WTC11 (cell line): ENCODE data around the gene DIO3. TPM values are rescaled to one million over a fixed set of nuclear protein-coding genes. Genes with fewer than 3 reads are reported as not detected.
"Not testable (repeated sequence)": the region's sequence is repeated elsewhere in the genome, so short reads cannot be mapped to it uniquely, and the experiment has no call there.

Experiments used
- ATAC-seq: fragments of 200-7000 bp; cut with Tn5 transposase; 2 replicates; pipeline ENCODE4 v1.10.0; 2021; ENCODE audit warnings: mild to moderate bottlenecking, moderate library complexity
- CTCF ChIA-PET: fragments of 300-600 bp; sonication (Branson Sonifier 250); formaldehyde crosslinking; loops from one replicate; lab custom pipeline; 2021; ENCODE audit warnings: antibody characterized with exemption; lab: Charles Lee
- POLR2A ChIA-PET: fragments of 350-600 bp; sonication (Branson Sonifier 250); formaldehyde crosslinking; loops from one replicate; lab custom pipeline; 2021; ENCODE audit warnings: antibody characterized with exemption; lab: Charles Lee
- DNase-seq: peaks from one replicate; pipeline ENCODE4 v3.0.0; 2021; ENCODE audit warnings: low spot score
- H3K27ac Mint-ChIP-seq: 2 replicates; pipeline ENCODE4 v1.8.0; 2021; ENCODE audit warnings: mixed read lengths
- H3K27me3 Mint-ChIP-seq: 2 replicates; pipeline ENCODE4 v1.8.0; 2021; ENCODE audit warnings: low read depth, mild to moderate bottlenecking, moderate library complexity, mixed read lengths
- H3K36me3 Mint-ChIP-seq: 2 replicates; pipeline ENCODE4 v1.8.0; 2021; ENCODE audit warnings: mixed read lengths
- H3K4me1 Mint-ChIP-seq: 2 replicates; pipeline ENCODE4 v1.8.0; 2022; ENCODE audit warnings: mixed read lengths
- H3K4me3 Mint-ChIP-seq: 2 replicates; pipeline ENCODE4 v1.8.0; 2021; ENCODE audit warnings: mild to moderate bottlenecking, moderate library complexity, mixed read lengths
- H3K9me3 Mint-ChIP-seq: 2 replicates; pipeline ENCODE4 v1.8.0; 2021; ENCODE audit warnings: mixed read lengths
- CREB1 ChIP-seq: sonication (generic); formaldehyde crosslinking; IDR thresholded peaks from 2 replicates; pipeline ENCODE4 v1.8.0; 2023; ENCODE audit warnings: mild to moderate bottlenecking, missing genetic modification reagents
- EMX1 ChIP-seq: fragments of 250-450 bp; sonication (Bioruptor Pico); IDR thresholded peaks from 2 replicates; pipeline ENCODE4 v1.8.0; 2021; ENCODE audit warnings: mild to moderate bottlenecking
- ETV6 ChIP-seq: sonication (generic); formaldehyde crosslinking; IDR thresholded peaks from 2 replicates; pipeline ENCODE4 v1.8.1; 2022; ENCODE audit warnings: mild to moderate bottlenecking, missing genetic modification reagents
- FOXP1 ChIP-seq: sonication (generic); formaldehyde crosslinking; IDR thresholded peaks from 2 replicates; pipeline ENCODE4 v1.8.0; 2022; ENCODE audit warnings: missing genetic modification reagents, mild to moderate bottlenecking, moderate library complexity, borderline replicate concordance
- NFE2L1 ChIP-seq: sonication (generic); formaldehyde crosslinking; IDR thresholded peaks from 2 replicates; pipeline ENCODE4 v1.8.1; 2023; ENCODE audit warnings: missing genetic modification reagents
- NFYB ChIP-seq: sonication (generic); formaldehyde crosslinking; conservative IDR thresholded peaks from 2 replicates; pipeline ENCODE4 v1.8.0; 2022; ENCODE audit warnings: low read depth, missing genetic modification reagents
- NR1H2 ChIP-seq: sonication (generic); formaldehyde crosslinking; IDR thresholded peaks from 2 replicates; pipeline ENCODE4 v1.9.0; 2021; ENCODE audit warnings: mild to moderate bottlenecking, moderate library complexity, missing genetic modification reagents
- NR2C2 ChIP-seq: sonication (generic); formaldehyde crosslinking; IDR thresholded peaks from 2 replicates; pipeline ENCODE4 v1.8.0; 2022; ENCODE audit warnings: mild to moderate bottlenecking, missing genetic modification reagents
- OVOL2 ChIP-seq: fragments of 250-450 bp; sonication (Bioruptor Pico); IDR thresholded peaks from 2 replicates; pipeline ENCODE4 v1.9.0; 2021; ENCODE audit warnings: mild to moderate bottlenecking, borderline replicate concordance
- PRRX2 ChIP-seq: fragments of 250-450 bp; sonication (Bioruptor Pico); IDR thresholded peaks from 2 replicates; pipeline ENCODE4 v1.8.0; 2021; ENCODE audit warnings: mild to moderate bottlenecking
- TCF7 ChIP-seq: sonication (generic); formaldehyde crosslinking; IDR thresholded peaks from 2 replicates; pipeline ENCODE4 v1.8.0; 2022; ENCODE audit warnings: mild to moderate bottlenecking, low read depth, missing genetic modification reagents, moderate library complexity
- TP53 ChIP-seq: sonication (generic); formaldehyde crosslinking; IDR thresholded peaks from 2 replicates; pipeline ENCODE4 v1.8.1; 2023; ENCODE audit warnings: mild to moderate bottlenecking, missing genetic modification reagents
- ZNF121 ChIP-seq: sonication (generic); formaldehyde crosslinking; IDR thresholded peaks from 2 replicates; pipeline ENCODE4 v1.8.0; 2023; ENCODE audit warnings: missing genetic modification reagents
- ZNF396 ChIP-seq: fragments of 250-450 bp; sonication (Bioruptor Pico); IDR thresholded peaks from 2 replicates; pipeline ENCODE4 v1.8.0; 2021; ENCODE audit warnings: mild to moderate bottlenecking, moderate library complexity, borderline replicate concordance
- ZNF416 ChIP-seq: fragments of 250-450 bp; sonication (Bioruptor Pico); IDR thresholded peaks from 2 replicates; pipeline ENCODE4 v1.9.0; 2021; ENCODE audit warnings: mild to moderate bottlenecking, inconsistent platforms
- total RNA-seq: library from RNA; stranded (reverse); gene quantifications from 3 replicates; pipeline ENCODE4 v1.2.3, GENCODE V29; 2021
- TF ChIP-seq, protein P1 (sequence below): sonication (generic); formaldehyde crosslinking; IDR thresholded peaks from 2 replicates; pipeline ENCODE4 v1.8.0; 2022; ENCODE audit warnings: mild to moderate bottlenecking, missing genetic modification reagents
- TF ChIP-seq, protein P2 (sequence below): sonication (generic); formaldehyde crosslinking; IDR thresholded peaks from 2 replicates; pipeline ENCODE4 v1.8.0; 2023; ENCODE audit warnings: missing genetic modification reagents
- TF ChIP-seq, protein P3 (sequence below): sonication (generic); formaldehyde crosslinking; IDR thresholded peaks from 2 replicates; pipeline ENCODE4 v1.8.0; 2022; ENCODE audit warnings: missing genetic modification reagents
- TF ChIP-seq, protein P4 (sequence below): fragments of 250-450 bp; sonication (Bioruptor Pico); IDR thresholded peaks from 2 replicates; pipeline ENCODE4 v1.9.0; 2021; ENCODE audit warnings: mild to moderate bottlenecking, borderline replicate concordance
- TF ChIP-seq, protein P5 (sequence below): sonication (generic); formaldehyde crosslinking; conservative IDR thresholded peaks from 2 replicates; pipeline ENCODE4 v1.8.1; 2022; ENCODE audit warnings: mild to moderate bottlenecking, missing genetic modification reagents

The DIO3 gene
- total RNA-seq, 1 experiment from 2014 or later, result 0.52 TPM

DNA sequence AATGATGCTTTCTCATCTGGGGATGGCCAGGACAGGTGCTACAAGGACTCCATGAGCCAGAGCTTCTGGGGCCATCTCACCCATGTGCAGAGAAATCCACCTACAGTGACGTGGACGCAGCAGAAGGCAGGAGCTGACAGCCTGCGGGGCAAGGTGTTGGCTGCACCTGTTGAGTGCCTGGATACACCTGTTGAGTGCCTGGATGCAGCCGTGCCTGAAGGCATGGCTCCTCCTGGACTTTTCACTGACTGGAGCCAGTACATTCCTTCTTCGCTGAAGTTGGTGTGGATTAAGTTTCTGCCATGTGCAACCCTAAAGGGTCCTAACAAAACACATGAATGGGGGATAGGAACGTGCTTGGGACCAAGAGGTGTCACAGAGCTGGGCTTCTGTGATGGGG is 7.4 kb upstream of the DIO3 start:
- ATAC-seq (no peak), DNase-seq (no peak)
- Mint-ChIP-seq H3K4me3 (no peak overlapping the region), H3K36me3 (no peaks in the 10 kb centered on the region), H3K9me3 (peaks cover 5% of the 10 kb centered on the region), H3K27ac (no peak overlapping the region), H3K27me3 (peaks cover 41% of the 10 kb centered on the region), H3K4me1 (no peaks in the 10 kb centered on the region)
- ChIA-PET POLR2A (no interaction called here), CTCF (interaction anchor here (1.4 kb wide), 1 partner anchor 371 kb away, joined by 3 read pairs; no protein-coding TSS in a partner anchor)
- TF ChIP-seq, protein P1, sequence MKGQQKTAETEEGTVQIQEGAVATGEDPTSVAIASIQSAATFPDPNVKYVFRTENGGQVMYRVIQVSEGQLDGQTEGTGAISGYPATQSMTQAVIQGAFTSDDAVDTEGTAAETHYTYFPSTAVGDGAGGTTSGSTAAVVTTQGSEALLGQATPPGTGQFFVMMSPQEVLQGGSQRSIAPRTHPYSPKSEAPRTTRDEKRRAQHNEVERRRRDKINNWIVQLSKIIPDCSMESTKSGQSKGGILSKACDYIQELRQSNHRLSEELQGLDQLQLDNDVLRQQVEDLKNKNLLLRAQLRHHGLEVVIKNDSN (CRISPR knock-in tag), result no peak
- TF ChIP-seq ETV6 (no peak), ZNF416 (CRISPR knock-in tag) (no peak), FOXP1 (CRISPR knock-in tag) (no peak), NR1H2 (CRISPR knock-in tag) (no peak), OVOL2 (CRISPR knock-in tag) (no peak), NR2C2 (no peak), NFE2L1 (CRISPR knock-in tag) (no peak)
- TF ChIP-seq, protein P2, sequence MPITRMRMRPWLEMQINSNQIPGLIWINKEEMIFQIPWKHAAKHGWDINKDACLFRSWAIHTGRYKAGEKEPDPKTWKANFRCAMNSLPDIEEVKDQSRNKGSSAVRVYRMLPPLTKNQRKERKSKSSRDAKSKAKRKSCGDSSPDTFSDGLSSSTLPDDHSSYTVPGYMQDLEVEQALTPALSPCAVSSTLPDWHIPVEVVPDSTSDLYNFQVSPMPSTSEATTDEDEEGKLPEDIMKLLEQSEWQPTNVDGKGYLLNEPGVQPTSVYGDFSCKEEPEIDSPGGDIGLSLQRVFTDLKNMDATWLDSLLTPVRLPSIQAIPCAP (CRISPR knock-in tag), result no peak

DNA sequence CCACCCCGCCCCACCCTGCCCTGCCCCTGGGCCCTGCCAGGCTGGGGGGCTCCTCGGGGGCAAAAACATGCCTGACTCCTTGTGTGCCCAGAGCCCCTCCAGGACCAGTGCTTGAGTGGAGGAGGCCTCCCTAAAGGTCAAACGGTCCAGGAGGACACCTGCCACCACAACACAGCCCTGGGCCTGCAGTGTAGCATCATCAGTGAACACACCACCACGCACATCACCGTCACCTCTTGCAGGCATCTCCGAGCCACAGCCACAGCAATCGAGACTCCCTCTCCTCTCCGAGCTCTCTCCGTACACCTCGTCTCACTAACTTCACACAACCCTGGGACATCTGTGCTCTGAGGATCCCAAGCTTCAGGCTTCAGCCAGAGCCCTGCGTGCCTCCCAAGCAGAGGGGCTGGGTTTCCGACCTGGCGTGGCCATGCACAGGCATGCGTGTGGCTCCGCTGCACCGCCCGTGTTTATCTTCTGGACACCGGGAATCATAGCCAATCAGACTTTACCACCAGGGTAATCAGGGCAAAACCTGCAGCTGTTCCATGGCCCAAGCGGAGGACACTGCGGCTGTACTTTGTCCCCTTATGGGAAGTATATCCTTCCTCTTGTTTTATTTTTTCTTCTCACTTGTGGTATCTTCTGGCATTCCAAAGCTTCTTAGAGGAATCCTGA is 6.2 kb upstream of the DIO3 start:
- CTCF ChIA-PET, result no interaction called here
- Mint-ChIP-seq H3K27me3 (peaks cover 53% of the 10 kb centered on the region), H3K27ac (no peak overlapping the region), H3K4me3 (no peak overlapping the region), H3K9me3 (peaks cover 3% of the 10 kb centered on the region), H3K36me3 (no peaks in the 10 kb centered on the region), H3K4me1 (no peaks in the 10 kb centered on the region)
- TF ChIP-seq FOXP1 (CRISPR knock-in tag) (no peak), TP53 (CRISPR knock-in tag) (no peak), NR1H2 (CRISPR knock-in tag) (no peak), ZNF121 (CRISPR knock-in tag) (no peak), EMX1 (CRISPR knock-in tag) (no peak), ZNF396 (CRISPR knock-in tag) (no peak), PRRX2 (CRISPR knock-in tag) (no peak), NFYB (CRISPR knock-in tag) (no peak), TCF7 (no peak), CREB1 (no peak)
- TF ChIP-seq, protein P3, sequence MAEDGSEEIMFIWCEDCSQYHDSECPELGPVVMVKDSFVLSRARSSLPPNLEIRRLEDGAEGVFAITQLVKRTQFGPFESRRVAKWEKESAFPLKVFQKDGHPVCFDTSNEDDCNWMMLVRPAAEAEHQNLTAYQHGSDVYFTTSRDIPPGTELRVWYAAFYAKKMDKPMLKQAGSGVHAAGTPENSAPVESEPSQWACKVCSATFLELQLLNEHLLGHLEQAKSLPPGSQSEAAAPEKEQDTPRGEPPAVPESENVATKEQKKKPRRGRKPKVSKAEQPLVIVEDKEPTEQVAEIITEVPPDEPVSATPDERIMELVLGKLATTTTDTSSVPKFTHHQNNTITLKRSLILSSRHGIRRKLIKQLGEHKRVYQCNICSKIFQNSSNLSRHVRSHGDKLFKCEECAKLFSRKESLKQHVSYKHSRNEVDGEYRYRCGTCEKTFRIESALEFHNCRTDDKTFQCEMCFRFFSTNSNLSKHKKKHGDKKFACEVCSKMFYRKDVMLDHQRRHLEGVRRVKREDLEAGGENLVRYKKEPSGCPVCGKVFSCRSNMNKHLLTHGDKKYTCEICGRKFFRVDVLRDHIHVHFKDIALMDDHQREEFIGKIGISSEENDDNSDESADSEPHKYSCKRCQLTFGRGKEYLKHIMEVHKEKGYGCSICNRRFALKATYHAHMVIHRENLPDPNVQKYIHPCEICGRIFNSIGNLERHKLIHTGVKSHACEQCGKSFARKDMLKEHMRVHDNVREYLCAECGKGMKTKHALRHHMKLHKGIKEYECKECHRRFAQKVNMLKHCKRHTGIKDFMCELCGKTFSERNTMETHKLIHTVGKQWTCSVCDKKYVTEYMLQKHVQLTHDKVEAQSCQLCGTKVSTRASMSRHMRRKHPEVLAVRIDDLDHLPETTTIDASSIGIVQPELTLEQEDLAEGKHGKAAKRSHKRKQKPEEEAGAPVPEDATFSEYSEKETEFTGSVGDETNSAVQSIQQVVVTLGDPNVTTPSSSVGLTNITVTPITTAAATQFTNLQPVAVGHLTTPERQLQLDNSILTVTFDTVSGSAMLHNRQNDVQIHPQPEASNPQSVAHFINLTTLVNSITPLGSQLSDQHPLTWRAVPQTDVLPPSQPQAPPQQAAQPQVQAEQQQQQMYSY (CRISPR knock-in tag), result no peak
- TF ChIP-seq, protein P4, sequence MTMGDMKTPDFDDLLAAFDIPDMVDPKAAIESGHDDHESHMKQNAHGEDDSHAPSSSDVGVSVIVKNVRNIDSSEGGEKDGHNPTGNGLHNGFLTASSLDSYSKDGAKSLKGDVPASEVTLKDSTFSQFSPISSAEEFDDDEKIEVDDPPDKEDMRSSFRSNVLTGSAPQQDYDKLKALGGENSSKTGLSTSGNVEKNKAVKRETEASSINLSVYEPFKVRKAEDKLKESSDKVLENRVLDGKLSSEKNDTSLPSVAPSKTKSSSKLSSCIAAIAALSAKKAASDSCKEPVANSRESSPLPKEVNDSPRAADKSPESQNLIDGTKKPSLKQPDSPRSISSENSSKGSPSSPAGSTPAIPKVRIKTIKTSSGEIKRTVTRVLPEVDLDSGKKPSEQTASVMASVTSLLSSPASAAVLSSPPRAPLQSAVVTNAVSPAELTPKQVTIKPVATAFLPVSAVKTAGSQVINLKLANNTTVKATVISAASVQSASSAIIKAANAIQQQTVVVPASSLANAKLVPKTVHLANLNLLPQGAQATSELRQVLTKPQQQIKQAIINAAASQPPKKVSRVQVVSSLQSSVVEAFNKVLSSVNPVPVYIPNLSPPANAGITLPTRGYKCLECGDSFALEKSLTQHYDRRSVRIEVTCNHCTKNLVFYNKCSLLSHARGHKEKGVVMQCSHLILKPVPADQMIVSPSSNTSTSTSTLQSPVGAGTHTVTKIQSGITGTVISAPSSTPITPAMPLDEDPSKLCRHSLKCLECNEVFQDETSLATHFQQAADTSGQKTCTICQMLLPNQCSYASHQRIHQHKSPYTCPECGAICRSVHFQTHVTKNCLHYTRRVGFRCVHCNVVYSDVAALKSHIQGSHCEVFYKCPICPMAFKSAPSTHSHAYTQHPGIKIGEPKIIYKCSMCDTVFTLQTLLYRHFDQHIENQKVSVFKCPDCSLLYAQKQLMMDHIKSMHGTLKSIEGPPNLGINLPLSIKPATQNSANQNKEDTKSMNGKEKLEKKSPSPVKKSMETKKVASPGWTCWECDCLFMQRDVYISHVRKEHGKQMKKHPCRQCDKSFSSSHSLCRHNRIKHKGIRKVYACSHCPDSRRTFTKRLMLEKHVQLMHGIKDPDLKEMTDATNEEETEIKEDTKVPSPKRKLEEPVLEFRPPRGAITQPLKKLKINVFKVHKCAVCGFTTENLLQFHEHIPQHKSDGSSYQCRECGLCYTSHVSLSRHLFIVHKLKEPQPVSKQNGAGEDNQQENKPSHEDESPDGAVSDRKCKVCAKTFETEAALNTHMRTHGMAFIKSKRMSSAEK (CRISPR knock-in tag), result no peak
- TF ChIP-seq, protein P5, sequence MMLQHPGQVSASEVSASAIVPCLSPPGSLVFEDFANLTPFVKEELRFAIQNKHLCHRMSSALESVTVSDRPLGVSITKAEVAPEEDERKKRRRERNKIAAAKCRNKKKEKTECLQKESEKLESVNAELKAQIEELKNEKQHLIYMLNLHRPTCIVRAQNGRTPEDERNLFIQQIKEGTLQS, result no peak
- TF ChIP-seq, protein P2 (CRISPR knock-in tag), result no peak
- POLR2A ChIA-PET, result interaction anchor here (0.6 kb wide), 2 partner anchors 13 to 290 kb away, joined by 3 read pairs; no protein-coding TSS in a partner anchor
- ATAC-seq (no peak), DNase-seq (no peak)

DNA sequence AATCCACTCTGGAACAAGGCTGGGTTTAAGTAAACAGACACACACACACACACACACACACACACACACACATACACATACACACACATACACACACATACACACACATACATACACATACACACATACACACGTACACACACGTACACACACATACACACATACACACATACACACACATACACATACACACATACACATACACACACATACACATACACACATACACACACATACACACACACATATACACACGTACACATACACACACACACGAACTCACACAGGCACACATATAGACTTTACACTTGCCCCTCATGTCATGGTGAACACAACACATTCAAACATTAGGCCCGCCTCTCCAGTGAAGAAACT is 5.6 kb upstream of the DIO3 start:
- H3K9me3 Mint-ChIP-seq, CTCF ChIA-PET, H3K36me3 Mint-ChIP-seq, H3K4me1 Mint-ChIP-seq, ATAC-seq, H3K4me3 Mint-ChIP-seq, DNase-seq, H3K27ac Mint-ChIP-seq: not testable (repeated sequence)
- peaks cover 55% of the 10 kb centered on the region for H3K27me3 Mint-ChIP-seq
- POLR2A ChIA-PET, result interaction anchor here (0.6 kb wide), 2 partner anchors 13 to 291 kb away, joined by 3 read pairs; no protein-coding TSS in a partner anchor
